Brain pericyte (primary cell): Measurements from ENCODE around the gene TSR1.

Source experiments
- DNase-seq: peaks from one replicate; pipeline ENCODE4 v3.0.0-alpha.2; 2012; ENCODE audit warnings: low read depth, low spot score

The TSR1 gene

GRCh38 chr17:2283302-2283701 lies 53.0 kb downstream of the TSR1 start:
- DNase-seq, result no peak

GRCh38 chr17:2282297-2282873 lies 53.9 kb downstream of the TSR1 start:
- peak; percentile 53 for DNase-seq

- no peak for DNase-seq
These were observed 56.5 kb downstream of the TSR1 start for GRCh38 chr17:2279707-2280106.

GRCh38 chr17:2277429-2278170 lies 58.7 kb downstream of the TSR1 start:
- DNase-seq, result no peak

GRCh38 chr17:2275722-2276121 lies 60.5 kb downstream of the TSR1 start:
- no peak for DNase-seq

GRCh38 chr17:2274414-2274813 lies 61.8 kb downstream of the TSR1 start:
- no peak for DNase-seq
